OCI-LY7 (cell line): ENCODE data around the gene MACROD1. TPM values are rescaled to one million over a fixed set of nuclear protein-coding genes. Genes with fewer than 3 reads are reported as not detected.

Experiments
- BruUV-seq: library from RNA; stranded (reverse); fragments of 400-500 nt; replicated peaks from 2 replicates; lab custom pipeline; 2021; lab: Mats Ljungman, UMichigan
- CTCF ChIA-PET: fragments of 300-600 bp; sonication (Branson Sonifier 250); formaldehyde crosslinking; loops from one replicate; lab custom pipeline; 2022; ENCODE audit warnings: antibody characterized with exemption; ENCODE audit not compliant: unreplicated experiment; lab: Charles Lee
- POLR2A ChIA-PET: fragments of 300-600 bp; sonication (Branson Sonifier 250); formaldehyde crosslinking; loops from one replicate; lab custom pipeline; 2022; ENCODE audit warnings: antibody characterized with exemption; lab: Charles Lee
- DNase-seq: peaks from one replicate; pipeline ENCODE4 v3.0.0-alpha.2; 2015; ENCODE audit warnings: low spot score
- H2AFZ ChIP-seq: fragments of 200-600 bp; sonication (generic), shearing (Covaris generic); 2 replicates; pipeline ENCODE4 v1.6.1; 2014; ENCODE audit warnings: mild to moderate bottlenecking, antibody characterized with exemption, low read length, moderate library complexity
- H3K27ac ChIP-seq: fragments of 200-600 bp; sonication (generic); 2 replicates; pipeline ENCODE4 v1.5.1; 2014; ENCODE audit warnings: mixed run types, low read depth, mild to moderate bottlenecking, moderate library complexity, low read length, inconsistent platforms; ENCODE audit not compliant: poor library complexity, severe bottlenecking
- H3K36me3 ChIP-seq: fragments of 200-600 bp; sonication (generic); 2 replicates; pipeline ENCODE4 v1.6.1; 2014; ENCODE audit warnings: mild to moderate bottlenecking, antibody characterized with exemption, low read length, moderate library complexity, mixed read lengths; ENCODE audit not compliant: insufficient read depth
- H3K4me1 ChIP-seq: fragments of 200-600 bp; sonication (generic); 2 replicates; pipeline ENCODE4 v1.5.1; 2014; ENCODE audit warnings: mild to moderate bottlenecking, low read length; ENCODE audit not compliant: insufficient read depth, poor library complexity, severe bottlenecking
- H3K4me2 ChIP-seq: fragments of 200-600 bp; sonication (generic); 2 replicates; pipeline ENCODE4 v1.6.1; 2014; ENCODE audit warnings: mild to moderate bottlenecking, low read length
- H3K4me3 ChIP-seq: fragments of 200-600 bp; sonication (generic); 2 replicates; pipeline ENCODE4 v1.5.1; 2014; ENCODE audit warnings: mild to moderate bottlenecking, low read depth, low read length; ENCODE audit not compliant: poor library complexity, severe bottlenecking
- H3K79me2 ChIP-seq: fragments of 200-600 bp; sonication (generic); 2 replicates; pipeline ENCODE4 v1.6.1; 2016; ENCODE audit warnings: low read depth, mild to moderate bottlenecking, low read length, moderate library complexity, mixed read lengths; ENCODE audit not compliant: insufficient read depth
- H3K9me2 ChIP-seq: fragments of 200-600 bp; sonication (generic); 2 replicates; pipeline ENCODE4 v1.6.1; 2016; ENCODE audit warnings: mild to moderate bottlenecking, low read length, mixed read lengths; ENCODE audit not compliant: insufficient read depth
- H3K9me3 ChIP-seq: fragments of 200-600 bp; sonication (generic); 2 replicates; pipeline ENCODE4 v1.6.1; 2014; ENCODE audit warnings: mild to moderate bottlenecking, mixed run types, low read length, mixed read lengths
- H4K20me1 ChIP-seq: fragments of 200-600 bp; sonication (generic); 2 replicates; pipeline ENCODE4 v1.6.1; 2014; ENCODE audit warnings: mild to moderate bottlenecking, antibody characterized with exemption, low read length, moderate library complexity, mixed read lengths; ENCODE audit not compliant: insufficient read depth
- CTCF ChIP-seq: fragments of 200-600 bp; sonication (generic); conservative IDR thresholded peaks from 2 replicates; pipeline ENCODE4 v1.5.1; 2014; ENCODE audit warnings: mild to moderate bottlenecking, antibody characterized with exemption, low read length, moderate library complexity, mixed read lengths
- EZH2phosphoT487 ChIP-seq: fragments of 200-600 bp; sonication (generic); IDR thresholded peaks from 2 replicates; pipeline ENCODE4 v1.6.1; 2018; ENCODE audit warnings: low read depth, borderline replicate concordance, mild to moderate bottlenecking, mixed run types, antibody characterized with exemption, low read length, moderate library complexity, mixed read lengths
- intact Hi-C: fragments of 100-400 bp; cut with micrococcal nuclease; formaldehyde crosslinking; loops from one replicate; pipeline ENCODE4 v1.10.0; 2022; ENCODE audit not compliant: unreplicated experiment
- total RNA-seq, 2 experiments: library from RNA; depleted of rRNA in 1 of 2; stranded (reverse); fragments of >200 nt in 1 of 2; shearing (Covaris generic) in 1 of 2; gene quantifications; 2 replicates each; pipeline ENCODE4 v1.2.3, GENCODE V29; 2014 to 2022

MACROD1 gene
- total RNA-seq, 2 experiments from 2014 or later = 14.7 to 25.4 TPM

DNA sequence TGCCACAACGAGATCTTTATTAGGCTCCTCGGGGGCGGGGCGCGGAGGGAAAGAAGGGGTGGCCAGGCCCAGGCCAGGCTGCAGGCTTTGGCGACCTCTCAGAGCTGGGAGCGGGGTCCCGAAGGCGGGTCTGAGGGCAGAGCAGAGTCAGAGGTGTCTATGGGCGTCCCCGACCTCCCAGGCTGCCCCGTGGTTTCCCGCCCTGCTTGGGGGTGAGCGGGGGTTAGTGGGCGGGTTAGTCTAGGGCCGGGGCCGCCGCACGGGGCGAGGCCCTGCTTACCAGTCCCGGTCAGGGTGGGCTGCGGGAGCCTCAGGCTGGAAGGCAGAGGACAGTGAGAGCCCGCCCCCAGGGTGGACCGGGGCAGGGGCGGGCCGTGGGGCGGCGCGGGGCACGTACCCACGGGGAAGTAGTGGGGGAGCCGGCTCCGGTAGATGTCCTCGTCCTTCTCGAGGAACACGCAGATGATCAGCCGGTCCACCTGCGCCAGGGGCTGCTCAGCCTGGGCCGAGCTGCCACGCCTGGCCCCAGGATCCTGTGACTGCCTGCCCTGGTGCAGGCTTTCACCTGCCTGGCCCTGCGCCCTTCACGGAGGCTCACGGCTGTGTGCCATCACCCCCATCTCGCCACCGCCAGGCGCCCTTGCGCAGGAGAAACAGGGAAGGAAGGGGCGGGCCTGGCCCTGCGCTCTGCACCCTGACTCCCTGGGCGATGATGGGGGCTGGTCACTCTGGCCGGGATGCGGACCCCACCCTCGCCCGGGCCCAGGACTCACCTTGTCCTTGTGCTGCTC is 167.2 kb downstream of the MACROD1 start:
- Histone ChIP-seq H4K20me1 (no peaks in the 10 kb centered on the region), H3K36me3 (peaks cover 56% of the 10 kb centered on the region), H3K79me2 (no peaks in the 10 kb centered on the region), H2AFZ (no peak overlapping the region), H3K4me2 (no peak overlapping the region), H3K9me2 (no peaks in the 10 kb centered on the region), H3K4me3 (no peak overlapping the region), H3K27ac (no peak overlapping the region), H3K4me1 (peaks cover 9% of the 10 kb centered on the region), H3K9me3 (no peaks in the 10 kb centered on the region)
- BruUV-seq = no TSS peak
- ChIA-PET POLR2A (no interaction called here), CTCF (no interaction called here)
- intact Hi-C loops = no loop called here
- no peak for DNase-seq
- no peak for TF ChIP-seq CTCF
- TF ChIP-seq EZH2phosphoT487 = no peak

DNA sequence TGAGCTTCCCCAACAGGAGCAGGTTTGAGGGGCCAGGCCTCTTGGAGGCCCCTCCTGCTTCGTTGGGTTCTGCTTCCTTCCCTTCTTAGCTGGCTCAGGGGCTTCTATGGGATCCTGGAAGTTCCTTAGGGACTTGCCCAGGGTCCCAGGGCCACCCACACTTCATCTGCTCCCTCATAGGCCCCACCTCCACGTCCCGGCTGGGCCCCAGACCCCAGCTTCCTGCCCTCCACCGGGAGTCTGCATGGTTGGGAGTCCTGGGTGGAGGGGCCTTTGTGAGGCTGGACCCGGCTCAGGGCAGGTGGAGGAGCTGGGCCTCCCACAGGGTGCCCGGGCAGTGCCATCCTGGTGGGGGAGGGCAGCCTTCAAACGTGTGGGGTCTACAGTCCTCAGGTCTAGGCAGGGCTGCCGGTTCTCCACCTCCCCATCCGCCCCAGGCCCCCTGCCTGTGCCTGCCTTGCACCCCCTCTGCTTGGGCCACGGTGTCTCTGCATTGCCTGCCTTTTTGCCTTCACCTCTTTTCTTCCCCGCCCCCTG is 168.0 kb downstream of the MACROD1 start:
- H4K20me1 ChIP-seq = no peaks in the 10 kb centered on the region
- peaks cover 9% of the 10 kb centered on the region for H3K4me1 ChIP-seq
- TF ChIP-seq EZH2phosphoT487 (no peak), CTCF (no peak)
- H2AFZ ChIP-seq = no peak overlapping the region
- no TSS peak for BruUV-seq
- no peak for DNase-seq
- intact Hi-C loops = no loop called here
- H3K4me2 ChIP-seq = no peak overlapping the region
- no peaks in the 10 kb centered on the region for H3K9me3 ChIP-seq
- H3K9me2 ChIP-seq = no peaks in the 10 kb centered on the region
- no peak overlapping the region for H3K4me3 ChIP-seq
- ChIA-PET CTCF (no interaction called here), POLR2A (no interaction called here)
- H3K36me3 ChIP-seq = peaks cover 64% of the 10 kb centered on the region
- H3K27ac ChIP-seq = no peak overlapping the region
- H3K79me2 ChIP-seq = no peaks in the 10 kb centered on the region

GRCh38 chr11:63997104-63997700 is 168.7 kb downstream of the MACROD1 start:
- ChIA-PET CTCF (no interaction called here), POLR2A (no interaction called here)
- H3K9me3 ChIP-seq = no peaks in the 10 kb centered on the region

More at GRCh38 chr11:63997104-63997700, 168.7 kb downstream of the MACROD1 start:
- no peak overlapping the region for H3K27ac ChIP-seq
- intact Hi-C loops = no loop called here
- DNase-seq = no peak
- no peak overlapping the region for H3K4me2 ChIP-seq
- H3K4me3 ChIP-seq = no peak overlapping the region
- H3K36me3 ChIP-seq = peaks cover 65% of the 10 kb centered on the region
- BruUV-seq = TSS peak; percentile 90
- H3K9me2 ChIP-seq = no peaks in the 10 kb centered on the region
- H3K79me2 ChIP-seq = no peaks in the 10 kb centered on the region
- H4K20me1 ChIP-seq = no peaks in the 10 kb centered on the region
- H3K4me1 ChIP-seq = peaks cover 9% of the 10 kb centered on the region
- TF ChIP-seq CTCF = no peak
- TF ChIP-seq EZH2phosphoT487 = no peak
- no peak overlapping the region for H2AFZ ChIP-seq
